ENCODE measurements around the gene PLVAP. TPM values are rescaled to one million over a fixed set of nuclear protein-coding genes. Genes with fewer than 3 reads are reported as not detected.

The PLVAP gene
- total RNA-seq, 1 experiment from 2014 or later, result not detected

DNA sequence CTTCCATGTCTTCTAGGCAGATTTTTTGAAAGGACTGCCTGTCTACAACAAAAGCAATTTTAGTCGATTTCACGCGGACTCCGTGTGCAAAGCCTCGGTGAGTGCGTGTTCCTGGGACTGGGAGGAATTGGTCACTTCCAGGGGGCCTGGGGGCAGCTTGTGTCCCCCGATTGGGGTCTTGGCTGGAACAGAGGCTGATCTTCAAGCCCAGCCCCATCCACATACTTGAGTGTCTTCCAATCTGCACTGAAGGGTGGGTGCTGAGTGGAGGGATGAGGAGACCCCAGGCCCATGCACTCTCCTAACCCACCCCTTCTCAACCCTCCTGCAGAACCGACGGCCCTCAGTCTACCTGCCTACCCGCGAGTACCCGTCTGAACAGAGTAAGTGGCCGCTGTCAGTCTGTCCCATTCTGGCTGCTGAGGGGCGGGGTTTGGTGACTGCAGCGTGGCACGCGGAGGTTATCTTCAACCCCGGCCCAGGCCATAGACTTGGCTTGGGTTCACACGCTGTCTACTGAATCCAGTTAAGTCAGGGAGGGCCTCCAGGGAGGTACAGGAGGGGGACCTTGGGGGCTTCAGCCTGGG is 63.0 kb downstream of the PLVAP start:
- no peak overlapping the region for H2BK120ac ChIP-seq (ENCODE audit: low read depth, low read length, poor library complexity, severe bottlenecking)

More for the DNA sequence above, 63.0 kb downstream of the PLVAP start:
- no peak overlapping the region for H2AK5ac ChIP-seq (ENCODE audit: insufficient read length, low read length)
- no peaks in the 10 kb centered on the region for H3K4me1 ChIP-seq (ENCODE audit: insufficient read depth, low read length)
- Mint-ChIP-seq H3K27me3 (ENCODE audit: low read depth) (no peaks in the 10 kb centered on the region), H3K36me3 (ENCODE audit: insufficient read depth in 1 of 3, low read depth in 3 of 3) (peaks cover 18 to 44% (median 31%) of the 10 kb centered on the region in 3 experiments; a peak in 6 of 7 replicates), H3K9me3 (no peaks in the 10 kb centered on the region), H3K27ac (no peak overlapping the region), H3K4me1 (peaks cover 14% of the 10 kb centered on the region in 2 experiments), H3K4me3 (no peak overlapping the region)
- no peak for DNase-seq
- no peak overlapping the region for H2BK15ac ChIP-seq (ENCODE audit: low read depth, low read length)
- H3K4ac ChIP-seq (ENCODE audit: low read depth, low read length), result no peak overlapping the region
- H3K79me2 ChIP-seq (ENCODE audit: insufficient read depth, low read length), result peaks cover 7% of the 10 kb centered on the region; the same call in 1 of the 2 replicates
- H3T11ph ChIP-seq (ENCODE audit: low read length), result no peak overlapping the region
- no peaks in the 10 kb centered on the region for H3K9me3 ChIP-seq (ENCODE audit: control insufficient read depth, low read depth, low read length)
- no peak overlapping the region for H2BK20ac ChIP-seq (ENCODE audit: low read depth, low read length, poor library complexity, severe bottlenecking)
- H2AFZ ChIP-seq (ENCODE audit: low read length), result no peak overlapping the region
- H4K5ac ChIP-seq (ENCODE audit: insufficient read length, low read depth, low read length), result no peak overlapping the region
- H3K27ac ChIP-seq (ENCODE audit: insufficient read length, low read depth, low read length), result no peak overlapping the region
- H3K56ac ChIP-seq (ENCODE audit: insufficient read length, low read depth, low read length), result no peak overlapping the region
- H3K23ac ChIP-seq (ENCODE audit: insufficient read length, low read depth, low read length), result no peak overlapping the region
- H3K14ac ChIP-seq (ENCODE audit: insufficient read depth, low read length), result no peak overlapping the region
- no CpG with 5 or more reads among the region's 19 CpGs for WGBS (ENCODE audit: extremely low coverage, insufficient read length, low lambda C conversion rate)
- no peak overlapping the region for H2BK12ac ChIP-seq (ENCODE audit: insufficient read length, low read depth, low read length)
- no peak overlapping the region for H3K4me2 ChIP-seq (ENCODE audit: insufficient read depth, insufficient read length, low read length)
- no peaks in the 10 kb centered on the region for H4K20me1 ChIP-seq (ENCODE audit: control insufficient read depth, insufficient read depth, insufficient read length)
- H4K91ac ChIP-seq (ENCODE audit: insufficient read length, low read depth, low read length), result no peak overlapping the region
- H3K23me2 ChIP-seq (ENCODE audit: insufficient read length, low read depth, low read length, poor library complexity, severe bottlenecking), result peaks cover 5% of the 10 kb centered on the region
- TF ChIP-seq, protein P1, sequence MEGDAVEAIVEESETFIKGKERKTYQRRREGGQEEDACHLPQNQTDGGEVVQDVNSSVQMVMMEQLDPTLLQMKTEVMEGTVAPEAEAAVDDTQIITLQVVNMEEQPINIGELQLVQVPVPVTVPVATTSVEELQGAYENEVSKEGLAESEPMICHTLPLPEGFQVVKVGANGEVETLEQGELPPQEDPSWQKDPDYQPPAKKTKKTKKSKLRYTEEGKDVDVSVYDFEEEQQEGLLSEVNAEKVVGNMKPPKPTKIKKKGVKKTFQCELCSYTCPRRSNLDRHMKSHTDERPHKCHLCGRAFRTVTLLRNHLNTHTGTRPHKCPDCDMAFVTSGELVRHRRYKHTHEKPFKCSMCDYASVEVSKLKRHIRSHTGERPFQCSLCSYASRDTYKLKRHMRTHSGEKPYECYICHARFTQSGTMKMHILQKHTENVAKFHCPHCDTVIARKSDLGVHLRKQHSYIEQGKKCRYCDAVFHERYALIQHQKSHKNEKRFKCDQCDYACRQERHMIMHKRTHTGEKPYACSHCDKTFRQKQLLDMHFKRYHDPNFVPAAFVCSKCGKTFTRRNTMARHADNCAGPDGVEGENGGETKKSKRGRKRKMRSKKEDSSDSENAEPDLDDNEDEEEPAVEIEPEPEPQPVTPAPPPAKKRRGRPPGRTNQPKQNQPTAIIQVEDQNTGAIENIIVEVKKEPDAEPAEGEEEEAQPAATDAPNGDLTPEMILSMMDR (conservative IDR thresholded peaks at IDR 0.05), result no peak
- H3K27me3 ChIP-seq (ENCODE audit: insufficient read depth, low read length), result no peaks in the 10 kb centered on the region
- H3K9ac ChIP-seq (ENCODE audit: extremely low read depth, insufficient read length, low read length), result no peak overlapping the region
- peaks cover 6% of the 10 kb centered on the region for H3K79me1 ChIP-seq (ENCODE audit: insufficient read depth, low read depth, low read length, poor library complexity, severe bottlenecking)
- H2BK5ac ChIP-seq (ENCODE audit: insufficient read length, low read length), result no peak overlapping the region
- no peak overlapping the region for H4K8ac ChIP-seq (replicated peaks; ENCODE audit: insufficient read length, low read depth, low read length)
- no peak overlapping the region for H3K18ac ChIP-seq (ENCODE audit: insufficient read length, low read depth, low read length)
